ENCODE results near the gene MAP3K10.
"Not testable (repeated sequence)": the region's sequence is repeated elsewhere in the genome, so short reads cannot be mapped to it uniquely, and the experiment has no call there.

MAP3K10 gene

GRCh38 chr19:40217934-40218890 lies 27.0 kb downstream of the MAP3K10 start, which contains the start of gene TTC9B:
Gene TTC9B (minus strand): TSS chr19:40218384. CDS start chr19:40218381, 3 bp downstream.
- DNase-seq: peak in 1 of 4 experiments; percentile 46

- not testable (repeated sequence) for DNase-seq
Measured at GRCh38 chr19:40219029-40219428, 27.8 kb downstream of the MAP3K10 start.

- DNase-seq: no peak
Measured at GRCh38 chr19:40219721-40220276, 28.6 kb downstream of the MAP3K10 start.

- no peak for DNase-seq
Measured at GRCh38 chr19:40220674-40221073, 29.4 kb downstream of the MAP3K10 start.

- peak in 3 of 4 experiments; percentile 30 to 51 (median 37) for DNase-seq
Measured at GRCh38 chr19:40221858-40222619, 30.8 kb downstream of the MAP3K10 start.

- DNase-seq: peak in 1 of 4 experiments; percentile 32
Measured at GRCh38 chr19:40223135-40223822, 32.1 kb downstream of the MAP3K10 start.

GRCh38 chr19:40224342-40225150 lies 33.3 kb downstream of the MAP3K10 start:
- no peak for DNase-seq

GRCh38 chr19:40225440-40226305 lies 34.4 kb downstream of the MAP3K10 start:
- DNase-seq: no peak

GRCh38 chr19:40228346-40228745 lies 37.1 kb downstream of the MAP3K10 start:
- no peak for DNase-seq

- no peak for DNase-seq
Measured at GRCh38 chr19:40228863-40229262, 37.6 kb downstream of the MAP3K10 start.

GRCh38 chr19:40229484-40229883 lies 38.3 kb downstream of the MAP3K10 start:
- DNase-seq: no peak

GRCh38 chr19:40229926-40230417 lies 38.7 kb downstream of the MAP3K10 start:
- no peak for DNase-seq

GRCh38 chr19:40231057-40231456 lies 39.8 kb downstream of the MAP3K10 start:
- no peak for DNase-seq

- DNase-seq: no peak
Measured at GRCh38 chr19:40231544-40232424, 40.6 kb downstream of the MAP3K10 start.

GRCh38 chr19:40232479-40232878 lies 41.3 kb downstream of the MAP3K10 start:
- no peak for DNase-seq

GRCh38 chr19:40232949-40233810 lies 42.0 kb downstream of the MAP3K10 start:
- DNase-seq: no peak

GRCh38 chr19:40233811-40234389 lies 42.7 kb downstream of the MAP3K10 start:
- no peak for DNase-seq

Measured in activated naive CD4-positive, alpha-beta T cell (primary cell).